KG1 (cell line): ENCODE data around the gene HMHB1.

Source experiments
- DNase-seq: peaks from one replicate; lab custom pipeline; 2025; lab: John Stamatoyannopoulos, UW

HMHB1 gene

GRCh38 chr5:143812085-143812705 lies at the start of gene HMHB1:
Gene HMHB1 (plus strand): TSS chr5:143812161.
- DNase-seq: no peak

GRCh38 chr5:143762636-143763220 lies 49.2 kb upstream of the HMHB1 start:
- DNase-seq: no peak

- no peak for DNase-seq
These were observed 44.8 kb upstream of the HMHB1 start for GRCh38 chr5:143767162-143767561.

GRCh38 chr5:143769026-143769786 lies 42.8 kb upstream of the HMHB1 start:
- DNase-seq: no peak

- no peak for DNase-seq
These were observed 41.5 kb upstream of the HMHB1 start for GRCh38 chr5:143770450-143770849.

GRCh38 chr5:143771189-143771588 lies 40.8 kb upstream of the HMHB1 start:
- no peak for DNase-seq

GRCh38 chr5:143771602-143772001 lies 40.4 kb upstream of the HMHB1 start:
- no peak for DNase-seq

- no peak for DNase-seq
These were observed 39.3 kb upstream of the HMHB1 start for GRCh38 chr5:143772621-143773020.

- DNase-seq: no peak
These were observed 36.7 kb upstream of the HMHB1 start for GRCh38 chr5:143775258-143775657.

- no peak for DNase-seq
These were observed 35.0 kb upstream of the HMHB1 start for GRCh38 chr5:143776951-143777350.

GRCh38 chr5:143779506-143779905 lies 32.5 kb upstream of the HMHB1 start:
- no peak for DNase-seq

- DNase-seq: no peak
These were observed 29.9 kb upstream of the HMHB1 start for GRCh38 chr5:143781993-143782520.

GRCh38 chr5:143782588-143783386 lies 29.2 kb upstream of the HMHB1 start:
- no peak for DNase-seq

GRCh38 chr5:143788401-143788800 lies 23.6 kb upstream of the HMHB1 start:
- DNase-seq: no peak

GRCh38 chr5:143790457-143791112 lies 21.4 kb upstream of the HMHB1 start:
- no peak for DNase-seq

GRCh38 chr5:143791848-143792731 lies 19.9 kb upstream of the HMHB1 start:
- DNase-seq: no peak

GRCh38 chr5:143793249-143793648 lies 18.7 kb upstream of the HMHB1 start:
- DNase-seq: no peak

- no peak for DNase-seq
These were observed 15.8 kb upstream of the HMHB1 start for GRCh38 chr5:143796125-143796524.

GRCh38 chr5:143796753-143797152 lies 15.2 kb upstream of the HMHB1 start:
- no peak for DNase-seq

GRCh38 chr5:143800715-143801114 lies 11.2 kb upstream of the HMHB1 start:
- DNase-seq: no peak
